CD4-positive, alpha-beta T cell treated with Interleukin-12 subunit alpha and Interleukin-12 subunit beta, for 1 hour (primary cell): Measurements from ENCODE around the gene EID3.
"Not testable (repeated sequence)": the region's sequence is repeated elsewhere in the genome, so short reads cannot be mapped to it uniquely, and the experiment has no call there.

ENCODE experiments used
- DNase-seq: peaks from one replicate; pipeline ENCODE4 v3.0.0-alpha.2; 2020

The EID3 gene

GRCh38 chr12:104290855-104291254 lies 12.7 kb upstream of the EID3 start:
- DNase-seq = no peak

DNA sequence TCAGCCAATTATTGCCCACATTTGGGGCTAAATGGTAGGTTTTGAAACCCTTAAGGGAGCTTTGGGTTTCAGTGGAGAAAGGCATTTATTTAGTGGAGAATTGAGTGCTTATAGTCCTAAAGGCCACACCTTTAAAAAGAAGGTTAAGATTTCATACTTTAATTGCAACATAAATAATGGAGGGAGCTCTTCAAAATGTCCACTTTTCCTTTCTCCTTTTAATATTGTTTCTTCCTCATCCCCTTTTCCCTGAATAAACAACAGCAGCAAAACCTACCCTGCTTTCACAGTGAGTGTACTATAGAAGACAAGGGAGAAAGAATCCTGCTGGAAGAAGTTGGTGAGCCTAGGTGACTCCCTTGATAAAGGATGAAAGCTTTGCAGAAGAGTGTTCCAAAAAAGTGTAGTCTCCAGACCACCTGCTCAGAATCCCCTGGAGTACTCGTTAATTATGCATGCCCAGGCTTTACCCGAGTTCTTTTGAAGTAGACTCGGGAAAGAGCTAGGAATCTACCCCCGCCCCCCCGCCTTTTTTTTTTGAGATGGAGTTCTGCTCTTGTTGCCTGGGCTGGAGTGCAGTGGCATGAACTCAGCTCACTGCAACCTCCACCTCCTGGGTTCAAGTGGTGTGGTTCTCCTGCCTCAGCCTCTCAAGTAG lies 11.5 kb upstream of the EID3 start:
- DNase-seq = no peak

- DNase-seq = no peak
Measured at GRCh38 chr12:104292872-104293794, 10.4 kb upstream of the EID3 start.

- not testable (repeated sequence) for DNase-seq
Measured at GRCh38 chr12:104294158-104294859, 9.2 kb upstream of the EID3 start.

- DNase-seq = no peak
Measured at GRCh38 chr12:104294927-104295668, 8.4 kb upstream of the EID3 start.

DNA sequence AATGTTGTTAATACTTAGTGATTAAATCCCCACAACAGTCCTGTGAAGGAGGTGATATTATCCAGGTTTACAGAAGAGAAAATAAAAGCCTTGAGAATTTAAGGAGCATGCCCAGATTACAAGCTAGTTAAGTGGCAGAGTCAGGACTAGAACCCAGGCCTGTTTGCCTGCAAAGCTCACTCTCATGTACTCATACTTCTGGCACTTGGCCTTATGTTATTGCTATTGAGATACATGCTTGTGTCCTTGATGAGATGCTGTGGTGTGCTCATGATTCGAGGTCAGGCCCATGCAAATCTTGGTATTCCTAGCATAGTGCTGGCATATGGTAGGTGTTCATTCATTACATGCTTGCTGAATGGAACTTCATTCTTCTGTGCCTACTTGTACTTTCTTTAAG lies 7.6 kb upstream of the EID3 start:
- DNase-seq = no peak

DNA sequence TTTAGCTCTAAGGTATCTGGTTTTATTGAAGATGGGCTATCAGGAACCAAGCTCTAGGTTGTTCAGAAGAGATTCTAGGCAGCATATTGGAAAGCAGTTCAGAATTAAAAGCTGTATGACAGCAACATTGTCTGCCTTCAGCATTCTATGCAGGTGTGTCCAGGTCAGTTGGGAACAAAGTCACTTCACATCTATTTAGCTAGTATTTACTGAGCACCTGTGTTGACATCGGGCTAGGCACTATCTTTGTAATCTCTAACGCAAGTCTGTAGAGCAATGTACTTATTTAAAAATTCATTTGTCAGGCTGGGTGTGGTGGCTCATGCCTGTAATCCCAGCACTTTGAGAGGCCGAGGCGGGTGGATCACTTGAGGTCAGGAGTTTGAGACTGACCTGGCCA lies 6.8 kb upstream of the EID3 start:
- no peak for DNase-seq

DNA sequence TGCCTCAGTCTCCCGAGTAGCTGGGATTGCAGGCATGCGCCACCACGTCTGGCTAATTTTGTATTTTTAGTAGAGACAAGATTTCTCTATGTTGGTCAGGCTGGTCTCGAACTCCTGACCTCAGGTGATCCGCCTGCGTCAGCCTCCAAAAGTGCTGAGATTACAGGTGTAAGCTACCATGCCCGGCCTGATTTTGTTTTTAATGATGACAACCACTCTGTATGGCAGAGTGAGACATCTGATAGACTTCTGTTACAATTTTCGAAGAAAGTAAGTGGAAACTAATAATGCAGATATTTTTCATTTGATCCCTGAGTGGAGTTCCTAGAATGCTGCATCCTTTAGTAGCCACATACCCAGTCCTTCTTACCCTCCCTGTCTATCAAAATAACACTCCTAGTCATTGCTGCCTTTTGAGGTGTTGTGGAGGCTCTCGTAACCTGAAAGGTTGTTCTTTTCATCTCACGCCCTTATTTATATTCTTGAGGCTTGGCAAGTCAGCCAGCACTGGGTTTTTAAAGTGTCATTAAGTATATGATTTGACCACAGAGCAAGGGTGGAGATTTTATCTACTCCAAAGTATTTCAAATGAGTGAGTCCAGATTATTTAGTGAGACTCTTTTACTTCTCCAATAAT lies 5.9 kb upstream of the EID3 start:
- DNase-seq = no peak

DNA sequence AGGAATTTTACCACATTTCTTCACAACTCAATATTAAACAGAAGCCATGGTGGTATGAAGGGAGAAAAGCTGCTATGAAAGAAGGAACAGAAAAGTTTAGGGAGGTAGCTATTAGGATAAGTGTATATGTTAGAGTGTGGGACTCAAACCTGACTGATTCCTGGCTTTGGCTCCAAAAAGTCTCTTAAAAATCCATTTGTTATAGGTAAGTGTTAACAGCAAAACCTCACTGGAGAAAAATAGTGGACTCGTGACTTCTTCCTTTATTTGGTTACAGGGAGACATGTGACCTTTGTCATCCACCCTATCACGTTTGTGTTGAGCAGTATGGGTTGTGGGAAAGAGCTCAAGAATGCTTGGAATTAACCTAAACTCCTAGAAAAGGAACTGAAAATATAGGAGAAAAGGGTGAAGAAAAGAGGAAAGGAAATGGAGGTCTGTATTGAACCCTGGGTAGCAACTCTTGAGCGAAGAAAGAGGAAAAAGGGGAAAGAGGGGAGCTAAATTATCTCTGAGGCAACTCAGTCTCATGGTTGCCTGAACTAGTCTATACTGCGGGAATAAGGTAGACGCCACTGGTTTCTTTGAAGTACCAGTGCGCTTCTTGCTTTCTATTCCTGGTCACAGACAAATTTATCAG lies 3.6 kb upstream of the EID3 start:
- DNase-seq = no peak

DNA sequence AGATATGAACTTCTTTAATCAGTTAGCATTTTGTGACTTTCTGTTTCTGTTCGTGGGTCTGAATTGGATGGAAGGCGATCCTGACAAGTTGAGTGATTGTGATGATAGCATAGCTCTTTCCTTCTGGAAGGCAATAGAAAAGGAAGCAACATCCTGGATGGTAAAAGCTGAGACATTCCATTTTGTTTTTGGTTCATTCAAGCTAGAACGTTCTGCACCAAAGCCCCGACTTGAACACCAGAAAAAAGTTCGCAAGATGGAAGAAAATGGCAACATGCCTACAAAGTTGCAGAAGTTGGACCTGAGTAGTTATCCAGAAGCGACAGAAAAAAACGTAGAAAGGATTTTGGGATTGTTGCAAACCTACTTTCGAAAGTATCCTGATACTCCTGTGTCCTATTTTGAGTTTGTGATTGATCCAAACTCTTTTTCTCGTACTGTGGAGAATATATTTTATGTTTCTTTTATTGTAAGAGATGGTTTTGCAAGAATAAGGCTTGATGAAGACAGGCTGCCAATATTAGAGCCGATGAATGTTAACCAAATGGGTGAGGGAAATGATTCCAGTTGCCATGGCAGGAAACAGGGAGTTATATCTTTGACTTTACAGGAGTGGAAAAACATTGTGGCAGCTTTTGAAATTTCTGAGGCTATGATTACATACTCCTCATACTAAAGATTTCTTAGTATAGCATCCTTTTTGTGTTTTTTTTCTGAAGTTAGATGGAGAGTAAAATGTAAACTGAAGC lies 896 bp downstream of the EID3 start:
- no peak for DNase-seq

- DNase-seq = no peak
Measured at GRCh38 chr12:104305349-104305748, 1.8 kb downstream of the EID3 start.

DNA sequence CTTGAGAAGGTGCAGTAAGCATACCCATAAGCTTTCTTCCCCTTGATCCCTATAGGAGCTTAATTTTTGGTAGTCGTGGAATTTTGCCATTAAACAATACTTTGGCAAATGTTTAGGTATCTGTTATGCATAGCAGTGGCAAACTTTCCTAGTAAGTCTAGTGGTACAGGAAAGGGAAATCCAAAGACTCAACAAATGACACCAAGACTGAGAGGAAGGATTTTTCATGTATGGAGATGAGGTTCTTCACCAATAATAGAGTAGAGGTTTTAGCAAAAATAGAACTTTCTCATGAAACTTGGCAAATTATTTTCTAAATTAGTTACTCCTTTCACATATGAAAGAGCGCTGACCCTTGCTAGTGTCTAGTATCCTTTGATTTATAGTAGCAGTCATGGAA lies 2.8 kb downstream of the EID3 start:
- DNase-seq = no peak

DNA sequence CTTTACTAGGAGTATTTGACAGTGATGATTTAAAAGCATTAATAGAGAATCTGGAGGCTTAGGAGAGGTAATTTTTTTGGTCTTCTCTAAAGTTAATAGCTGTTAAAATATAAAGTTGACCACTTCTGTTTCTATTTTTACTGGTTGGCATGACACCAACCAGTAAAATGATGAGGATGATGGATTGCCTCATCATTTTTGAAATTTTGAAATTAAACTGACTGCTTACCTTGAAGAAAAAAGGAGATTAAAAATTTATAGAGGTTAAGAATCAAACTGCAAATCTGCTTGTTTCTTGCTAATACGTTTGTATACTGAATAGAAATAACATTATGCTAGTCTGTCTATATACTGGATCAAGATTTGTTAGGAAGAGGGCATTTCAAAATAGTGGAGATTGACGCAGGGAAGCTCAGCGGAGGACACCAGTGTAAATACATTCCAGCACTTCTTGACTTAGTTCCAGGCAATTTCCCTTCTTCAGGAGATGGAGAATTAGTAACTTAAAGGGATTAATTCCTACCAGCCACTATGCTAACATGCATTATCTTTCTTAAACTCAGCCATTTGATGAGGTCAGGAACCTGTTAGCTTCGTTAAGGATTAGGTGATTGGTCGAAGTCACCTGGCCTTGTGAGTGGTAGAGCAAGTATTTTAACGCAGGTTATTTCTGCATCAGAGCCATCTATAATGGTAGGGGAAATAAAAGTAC lies 3.6 kb downstream of the EID3 start:
- no peak for DNase-seq

GRCh38 chr12:104307655-104308000 lies 4.1 kb downstream of the EID3 start:
- DNase-seq = no peak

DNA sequence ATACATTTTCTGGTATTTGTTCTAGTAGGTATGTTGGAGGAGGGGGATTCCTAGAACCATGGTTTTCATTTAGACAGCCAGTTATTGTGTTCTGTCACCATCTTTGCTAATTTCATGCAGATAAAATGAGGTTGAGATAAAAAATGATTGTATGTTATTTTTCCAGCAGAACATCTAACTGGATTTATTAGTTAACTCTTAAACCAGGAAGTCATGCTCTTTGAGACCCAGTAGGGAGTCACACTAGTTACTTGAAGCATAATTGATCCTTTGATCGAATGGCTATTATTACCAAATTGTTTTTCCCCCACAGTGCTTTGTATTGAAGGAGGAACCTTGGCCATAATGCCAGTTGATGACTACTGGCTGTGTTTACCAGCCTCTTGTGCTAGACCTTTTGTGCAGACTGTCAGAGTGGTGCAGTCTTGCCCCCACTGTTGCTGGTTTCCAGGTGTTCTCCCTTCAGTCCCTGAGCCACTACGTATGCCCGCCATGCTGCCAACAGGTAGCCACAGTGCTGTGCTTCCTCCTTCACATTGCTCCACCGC lies 6.0 kb downstream of the EID3 start:
- no peak for DNase-seq

DNA sequence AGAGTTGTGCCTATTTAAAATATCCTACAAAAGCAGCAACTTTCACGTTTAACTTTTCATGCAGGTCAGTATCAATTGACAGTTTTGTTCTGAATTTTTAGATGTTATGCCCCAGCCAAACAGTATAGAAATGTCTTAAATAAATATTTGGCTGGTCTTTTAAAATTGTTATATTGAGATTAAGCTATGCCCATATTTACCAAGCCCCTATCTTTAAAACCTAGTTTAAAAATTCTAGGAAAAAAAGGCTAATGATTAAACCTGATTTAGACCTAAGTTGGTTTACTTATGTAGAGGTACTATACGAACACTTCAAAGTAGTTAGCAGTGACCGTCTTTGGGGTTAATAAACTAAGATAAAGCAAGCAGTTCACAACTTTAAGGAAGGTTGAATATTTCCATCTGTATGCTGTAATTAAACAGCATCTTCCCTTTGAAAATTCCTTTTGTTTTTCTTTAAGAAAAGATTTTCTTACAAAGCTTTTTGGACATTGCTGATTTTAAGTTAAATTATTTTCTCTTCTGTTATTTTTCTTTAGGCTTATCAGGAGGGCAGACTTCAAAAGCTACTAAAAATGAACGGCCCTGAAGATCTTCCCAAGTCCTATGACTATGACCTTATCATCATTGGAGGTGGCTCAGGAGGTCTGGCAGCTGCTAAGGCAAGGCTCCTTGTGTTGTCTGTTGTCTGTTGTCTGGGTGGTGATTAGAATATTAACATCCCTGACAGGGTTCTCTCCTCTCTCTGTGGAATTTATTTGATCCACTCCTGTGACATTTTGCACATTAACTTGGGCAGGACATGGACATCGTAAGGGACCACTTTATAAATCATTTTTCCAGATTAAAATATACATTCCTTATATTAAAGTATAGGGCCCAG lies 7.5 kb downstream of the EID3 start:
- DNase-seq = no peak

DNA sequence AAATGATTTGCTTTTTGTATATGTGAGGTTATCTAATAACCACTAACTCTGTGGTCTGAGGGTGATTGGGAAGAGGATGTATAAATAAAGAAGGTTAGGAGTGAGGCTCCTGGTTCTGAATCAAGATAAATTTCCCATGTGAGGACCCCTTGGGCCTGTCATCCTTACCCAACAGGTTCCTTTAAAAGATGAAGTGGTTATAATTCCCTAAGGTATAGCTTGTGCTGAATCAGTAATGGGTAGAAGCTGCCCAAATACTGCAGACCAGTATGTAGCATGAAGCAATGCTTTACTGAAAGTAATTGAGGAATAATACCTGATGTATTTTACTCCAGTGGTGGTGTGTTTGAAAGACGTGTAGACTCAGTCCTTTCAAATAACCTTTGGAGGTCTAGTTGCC lies 8.7 kb downstream of the EID3 start:
- no peak for DNase-seq

DNA sequence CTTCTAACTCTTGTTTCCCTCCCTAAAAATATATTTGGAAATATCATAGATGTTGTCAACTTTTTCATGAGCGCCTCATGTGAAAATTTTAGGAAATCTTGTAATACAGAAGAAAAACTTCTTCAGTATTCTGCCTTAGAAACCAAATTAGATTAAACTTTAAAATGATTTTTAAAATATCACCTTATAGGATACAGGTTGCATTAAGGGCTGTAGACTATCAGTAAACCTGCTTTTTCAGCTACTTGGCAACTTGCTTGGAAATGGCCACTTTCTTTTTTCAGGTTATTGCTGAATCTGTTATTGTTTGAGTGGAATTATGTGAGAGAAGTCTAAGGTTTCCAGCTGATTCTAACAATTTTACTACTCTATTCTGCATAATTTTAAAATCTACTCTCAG lies 9.1 kb downstream of the EID3 start:
- DNase-seq = no peak

DNA sequence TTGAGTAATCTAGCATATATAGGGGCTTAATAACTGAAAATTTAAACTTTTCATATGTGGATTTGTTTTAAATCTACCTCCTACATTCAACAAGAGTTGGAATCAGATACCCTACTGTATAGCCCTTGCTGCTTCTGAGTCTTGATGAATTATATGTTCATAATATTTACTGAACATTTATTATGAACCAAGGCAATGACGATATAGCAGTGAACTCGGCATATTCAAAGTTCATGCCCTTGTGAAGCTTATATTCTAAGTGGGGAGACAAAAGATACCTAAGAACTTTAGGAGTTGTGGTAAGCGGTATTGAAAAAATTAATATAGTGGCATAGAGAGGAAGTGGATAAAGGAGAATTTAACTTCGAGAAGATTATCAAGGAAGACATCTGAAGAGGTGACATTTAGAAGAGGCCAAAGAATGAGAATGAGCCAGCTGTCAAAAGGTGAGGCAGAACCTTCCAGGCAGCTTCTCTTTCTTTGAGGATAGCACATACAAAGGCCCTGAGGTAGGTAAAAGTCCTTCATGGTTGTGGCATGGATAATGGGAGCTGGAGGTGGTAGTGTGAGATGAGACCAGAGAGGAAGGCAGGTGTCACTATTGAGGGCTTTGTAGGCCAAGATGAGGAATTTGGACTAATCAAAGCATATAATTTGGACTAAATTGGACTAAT lies 10.2 kb downstream of the EID3 start:
- DNase-seq = no peak
